GM12801 (cell line): Measurements from ENCODE around the gene APBB1IP.

ENCODE experiments used
- TF ChIP-seq, protein P1 (sequence below): IDR thresholded peaks from one replicate; pipeline ENCODE4 v1.5.1; 2011; ENCODE audit warnings: control low read depth; ENCODE audit not compliant: insufficient read length; ENCODE audit errors: extremely low read depth

Gene APBB1IP

GRCh38 chr10:26436848-26437247 is 1.3 kb upstream of the APBB1IP start:
- TF ChIP-seq, protein P1, sequence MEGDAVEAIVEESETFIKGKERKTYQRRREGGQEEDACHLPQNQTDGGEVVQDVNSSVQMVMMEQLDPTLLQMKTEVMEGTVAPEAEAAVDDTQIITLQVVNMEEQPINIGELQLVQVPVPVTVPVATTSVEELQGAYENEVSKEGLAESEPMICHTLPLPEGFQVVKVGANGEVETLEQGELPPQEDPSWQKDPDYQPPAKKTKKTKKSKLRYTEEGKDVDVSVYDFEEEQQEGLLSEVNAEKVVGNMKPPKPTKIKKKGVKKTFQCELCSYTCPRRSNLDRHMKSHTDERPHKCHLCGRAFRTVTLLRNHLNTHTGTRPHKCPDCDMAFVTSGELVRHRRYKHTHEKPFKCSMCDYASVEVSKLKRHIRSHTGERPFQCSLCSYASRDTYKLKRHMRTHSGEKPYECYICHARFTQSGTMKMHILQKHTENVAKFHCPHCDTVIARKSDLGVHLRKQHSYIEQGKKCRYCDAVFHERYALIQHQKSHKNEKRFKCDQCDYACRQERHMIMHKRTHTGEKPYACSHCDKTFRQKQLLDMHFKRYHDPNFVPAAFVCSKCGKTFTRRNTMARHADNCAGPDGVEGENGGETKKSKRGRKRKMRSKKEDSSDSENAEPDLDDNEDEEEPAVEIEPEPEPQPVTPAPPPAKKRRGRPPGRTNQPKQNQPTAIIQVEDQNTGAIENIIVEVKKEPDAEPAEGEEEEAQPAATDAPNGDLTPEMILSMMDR = no peak

- TF ChIP-seq, protein P1 = no peak
Measured at GRCh38 chr10:26438534-26439341, 597 bp downstream of the APBB1IP start.

- TF ChIP-seq, protein P1 = no peak
Measured at GRCh38 chr10:26439406-26440087, 1.4 kb downstream of the APBB1IP start.

DNA sequence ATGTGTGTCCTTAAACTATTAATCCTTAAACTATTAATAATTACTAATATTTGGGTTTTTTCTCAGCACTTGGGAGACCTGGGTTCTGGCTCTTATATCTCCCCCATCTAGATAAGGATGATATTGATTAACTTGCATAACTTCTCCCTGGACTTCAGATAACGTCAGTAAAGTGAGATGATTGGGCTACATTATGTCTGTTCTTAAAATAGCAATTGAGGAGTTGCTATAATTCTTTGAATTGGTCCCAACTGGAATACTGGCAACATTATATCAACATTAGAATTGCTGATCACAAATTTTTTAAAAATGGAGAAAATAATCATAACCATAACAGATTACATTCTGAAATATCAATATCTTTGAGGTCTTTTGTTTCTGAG is 1.9 kb downstream of the APBB1IP start:
- TF ChIP-seq, protein P1 = no peak

- TF ChIP-seq, protein P1 = no peak
Measured at GRCh38 chr10:26441491-26442214, 3.5 kb downstream of the APBB1IP start.

DNA sequence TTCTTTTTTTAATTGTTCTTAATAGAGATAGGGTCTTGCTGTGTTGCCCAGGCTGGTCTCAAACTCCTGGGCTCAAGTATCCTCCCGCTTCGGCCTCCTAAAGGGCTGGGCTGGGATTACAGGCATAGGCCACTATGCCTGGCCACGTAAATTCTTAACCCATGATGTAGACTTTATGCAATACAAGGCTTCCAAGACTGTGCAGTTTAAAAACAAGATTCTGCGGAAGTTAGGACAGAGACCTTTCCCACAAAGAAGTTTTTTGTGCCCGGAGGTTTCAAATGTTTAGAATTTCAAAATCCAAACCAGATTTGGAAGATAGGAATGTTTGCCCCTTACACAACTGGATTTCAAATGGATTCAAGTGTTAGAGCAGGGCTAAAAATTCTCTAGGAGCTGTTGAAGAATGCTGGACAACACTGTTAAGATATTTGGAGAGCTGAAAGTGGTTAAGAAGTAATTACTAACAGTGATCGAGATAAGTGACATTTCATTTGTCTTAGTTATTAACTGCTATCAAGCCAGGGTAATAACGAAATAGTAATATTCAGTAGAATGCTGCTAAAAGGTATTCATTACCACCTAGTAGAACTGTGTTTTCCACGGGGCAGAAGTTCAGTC is 7.4 kb downstream of the APBB1IP start:
- TF ChIP-seq, protein P1 = no peak

- TF ChIP-seq, protein P1 = no peak
Measured at GRCh38 chr10:26446258-26446657, 8.1 kb downstream of the APBB1IP start.
